ENCODE measurements around the gene SLC26A1. TPM values are rescaled to one million over a fixed set of nuclear protein-coding genes. Genes with fewer than 3 reads are reported as not detected.

SLC26A1 gene
- total RNA-seq, 1 donor from 2014 or later, result 2.9 TPM

DNA sequence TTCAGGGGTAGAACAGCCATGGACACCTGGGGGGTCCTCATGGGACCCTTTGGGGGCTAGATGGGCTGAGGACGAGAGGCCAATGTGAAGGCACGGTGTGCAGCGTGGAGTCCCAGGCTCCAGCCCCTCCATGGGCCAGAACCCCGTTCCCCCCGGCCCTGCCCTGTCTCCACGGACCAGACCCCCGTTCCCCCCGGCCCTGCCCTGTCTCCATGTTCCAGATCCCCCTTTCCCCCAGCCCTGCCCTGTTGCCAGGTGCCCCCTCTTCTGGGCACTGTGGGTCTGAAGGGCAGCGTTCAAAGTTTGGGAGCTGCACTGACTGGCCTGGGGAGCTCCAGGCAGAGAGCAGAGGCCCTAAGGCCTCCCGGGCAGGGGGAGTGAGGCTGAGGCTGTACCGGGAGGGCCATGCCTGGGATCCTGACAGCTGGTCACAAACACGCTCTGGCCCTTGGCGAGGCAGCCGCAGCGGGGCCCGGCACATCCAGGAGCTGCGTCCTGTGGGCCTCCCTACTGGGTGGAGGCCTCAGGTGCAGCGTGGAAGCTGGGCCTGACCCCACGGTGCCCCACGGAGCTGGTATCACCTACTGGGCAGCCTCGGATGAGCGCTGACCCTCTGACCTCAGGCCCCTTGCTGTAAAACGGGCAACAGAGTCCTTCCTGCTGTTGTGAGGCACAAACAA lies 28.7 kb downstream of the SLC26A1 start:
- peaks cover 0 to 28% of the 10 kb centered on the region in 2 donors for H3K36me3 ChIP-seq
- no peak overlapping the region for H3K4me3 ChIP-seq
- H3K27ac ChIP-seq, result no peak overlapping the region
- TF ChIP-seq POLR2A (IDR thresholded peaks at IDR 0.05) (no peak), POLR2AphosphoS5 (IDR thresholded peaks at IDR 0.05; ENCODE audit: insufficient read depth in 1 of 2, low read depth in 1 of 2) (no peak)
- TF ChIP-seq, protein P1, sequence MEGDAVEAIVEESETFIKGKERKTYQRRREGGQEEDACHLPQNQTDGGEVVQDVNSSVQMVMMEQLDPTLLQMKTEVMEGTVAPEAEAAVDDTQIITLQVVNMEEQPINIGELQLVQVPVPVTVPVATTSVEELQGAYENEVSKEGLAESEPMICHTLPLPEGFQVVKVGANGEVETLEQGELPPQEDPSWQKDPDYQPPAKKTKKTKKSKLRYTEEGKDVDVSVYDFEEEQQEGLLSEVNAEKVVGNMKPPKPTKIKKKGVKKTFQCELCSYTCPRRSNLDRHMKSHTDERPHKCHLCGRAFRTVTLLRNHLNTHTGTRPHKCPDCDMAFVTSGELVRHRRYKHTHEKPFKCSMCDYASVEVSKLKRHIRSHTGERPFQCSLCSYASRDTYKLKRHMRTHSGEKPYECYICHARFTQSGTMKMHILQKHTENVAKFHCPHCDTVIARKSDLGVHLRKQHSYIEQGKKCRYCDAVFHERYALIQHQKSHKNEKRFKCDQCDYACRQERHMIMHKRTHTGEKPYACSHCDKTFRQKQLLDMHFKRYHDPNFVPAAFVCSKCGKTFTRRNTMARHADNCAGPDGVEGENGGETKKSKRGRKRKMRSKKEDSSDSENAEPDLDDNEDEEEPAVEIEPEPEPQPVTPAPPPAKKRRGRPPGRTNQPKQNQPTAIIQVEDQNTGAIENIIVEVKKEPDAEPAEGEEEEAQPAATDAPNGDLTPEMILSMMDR (IDR thresholded peaks at IDR 0.05), result no peak
- no peak for DNase-seq (ENCODE audit: extremely low spot score in 2 of 2)
- no peaks in the 10 kb centered on the region for H3K27me3 ChIP-seq
- no peaks in the 10 kb centered on the region for H3K9me3 ChIP-seq
- intact Hi-C loops (cut with DNase I), result no loop called here
- peaks cover 28% of the 10 kb centered on the region for H3K4me1 ChIP-seq

GRCh38 chr4:963276-964225 lies 29.7 kb downstream of the SLC26A1 start:
- no peak overlapping the region for H3K4me3 ChIP-seq
- TF ChIP-seq, protein P1 (IDR thresholded peaks at IDR 0.05), result no peak
- DNase-seq (ENCODE audit: extremely low spot score in 2 of 2), result no peak
- H3K36me3 ChIP-seq, result peaks cover 0 to 28% of the 10 kb centered on the region in 2 donors
- H3K27me3 ChIP-seq, result no peaks in the 10 kb centered on the region
- intact Hi-C loops (cut with DNase I), result no loop called here
- H3K27ac ChIP-seq, result no peak overlapping the region
- H3K9me3 ChIP-seq, result no peaks in the 10 kb centered on the region
- peaks cover 28% of the 10 kb centered on the region for H3K4me1 ChIP-seq

DNA sequence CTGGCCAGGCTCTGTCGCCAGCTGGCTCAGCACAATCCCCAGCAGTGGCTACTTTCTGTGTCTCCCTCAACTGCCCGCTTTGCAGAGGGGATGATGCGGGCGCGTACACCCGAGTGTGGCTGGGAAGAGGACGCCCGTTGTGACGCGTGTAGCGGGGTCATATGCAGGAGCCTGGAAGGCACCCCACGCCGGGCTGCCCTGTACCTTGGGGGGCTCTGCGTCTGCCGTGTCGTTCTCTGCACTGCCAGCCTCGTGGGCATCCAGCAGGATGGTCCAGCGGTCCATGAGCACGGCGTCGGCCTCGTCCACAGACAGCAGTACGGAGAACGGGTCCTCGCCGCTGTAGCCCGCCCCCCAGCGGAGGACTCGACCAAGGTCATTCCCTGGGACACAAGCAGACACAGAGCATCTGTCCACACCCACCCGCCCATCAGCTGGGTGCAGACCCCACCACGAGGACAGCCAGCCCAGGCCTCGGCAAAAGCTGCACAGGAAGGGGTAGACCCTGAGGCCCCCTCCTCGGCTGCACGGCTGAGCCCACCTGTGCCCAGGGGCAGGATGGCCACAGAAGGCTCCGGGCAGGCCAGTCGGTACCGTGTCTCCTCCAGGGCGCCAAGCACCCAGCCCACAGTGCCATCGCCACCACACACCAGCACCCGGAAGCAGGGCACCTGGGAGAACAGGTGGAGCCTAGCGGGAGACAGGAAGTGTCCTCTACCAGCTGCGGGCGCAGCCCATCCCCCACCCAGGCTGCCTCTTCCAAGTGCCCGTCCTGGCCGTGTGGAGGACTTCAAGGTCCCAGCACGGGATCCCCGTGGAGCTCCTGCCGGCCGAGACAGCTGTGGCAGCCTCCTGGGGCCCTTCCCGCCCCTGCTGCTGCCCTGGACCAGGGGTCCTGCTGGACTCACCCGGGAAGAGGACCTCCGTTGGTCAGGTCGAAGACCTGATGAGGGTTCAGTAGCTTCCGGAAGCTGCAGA lies 30.7 kb downstream of the SLC26A1 start:
- Histone ChIP-seq H3K4me3 (no peak overlapping the region), H3K36me3 (peaks cover 0 to 36% of the 10 kb centered on the region in 2 donors), H3K9me3 (no peaks in the 10 kb centered on the region), H3K27ac (no peak overlapping the region), H3K4me1 (peaks cover 18% of the 10 kb centered on the region), H3K27me3 (no peaks in the 10 kb centered on the region)
- TF ChIP-seq, protein P1 (IDR thresholded peaks at IDR 0.05), result no peak
- no peak for TF ChIP-seq POLR2A (IDR thresholded peaks at IDR 0.05)
- no peak for TF ChIP-seq POLR2AphosphoS5 (IDR thresholded peaks at IDR 0.05; ENCODE audit: insufficient read depth in 1 of 2, low read depth in 1 of 2)
- no peak for DNase-seq (ENCODE audit: extremely low spot score in 2 of 2)
- intact Hi-C loops (cut with DNase I), result no loop called here

DNA sequence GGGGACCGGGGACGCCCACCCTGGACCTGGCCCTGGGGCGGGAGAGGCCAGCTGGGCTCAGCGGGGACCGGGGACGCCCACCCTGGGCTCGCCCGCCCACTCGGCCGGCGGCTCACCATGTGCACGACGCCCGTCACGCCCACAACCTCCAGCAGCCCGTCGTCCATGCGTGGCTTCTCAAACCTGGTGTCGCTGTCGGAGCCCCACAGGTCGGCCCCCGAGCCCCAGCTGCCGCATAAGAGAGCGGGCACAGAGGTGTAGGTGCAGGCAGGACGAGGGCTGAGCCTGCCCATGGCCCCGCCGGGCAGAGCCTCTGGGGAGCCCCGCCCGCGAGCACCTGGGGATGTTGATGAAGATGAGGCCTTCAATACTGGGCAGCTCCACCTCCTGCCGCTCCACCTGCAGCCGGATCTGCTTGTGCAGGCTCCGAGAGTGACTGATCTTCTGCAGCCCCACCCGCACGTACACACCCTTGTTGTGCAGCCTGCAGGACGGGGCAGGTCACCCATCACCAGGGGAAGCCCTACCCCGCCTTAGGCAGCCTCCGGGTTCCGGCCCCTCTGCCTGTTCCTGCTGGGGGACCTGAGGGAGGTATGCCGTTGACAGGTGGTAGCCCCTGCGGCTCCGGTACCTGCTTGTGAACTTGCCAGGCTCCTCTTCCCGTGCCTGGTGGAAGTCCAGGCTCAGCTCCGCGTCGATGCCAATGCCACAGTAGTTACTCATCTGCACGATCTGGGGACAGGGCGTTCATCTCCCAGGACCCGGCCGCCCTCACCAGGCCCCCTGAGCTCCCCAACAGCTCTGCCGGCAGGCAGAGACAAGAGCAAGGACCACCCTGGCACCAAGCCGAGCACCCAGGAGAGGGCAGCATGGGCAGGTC lies 31.6 kb downstream of the SLC26A1 start:
- no peak overlapping the region for H3K27ac ChIP-seq
- peaks cover 0 to 38% of the 10 kb centered on the region in 2 donors for H3K36me3 ChIP-seq

More for the DNA sequence above, 31.6 kb downstream of the SLC26A1 start:
- no peaks in the 10 kb centered on the region for H3K27me3 ChIP-seq
- intact Hi-C loops (cut with DNase I), result no loop called here
- TF ChIP-seq POLR2AphosphoS5 (IDR thresholded peaks at IDR 0.05; ENCODE audit: insufficient read depth in 1 of 2, low read depth in 1 of 2) (peak; percentile 22 to 23), POLR2A (IDR thresholded peaks at IDR 0.05) (no peak)
- H3K4me1 ChIP-seq, result peaks cover 17% of the 10 kb centered on the region
- no peak for DNase-seq (ENCODE audit: extremely low spot score in 2 of 2)
- H3K4me3 ChIP-seq, result no peak overlapping the region
- no peaks in the 10 kb centered on the region for H3K9me3 ChIP-seq
